Measurements from ENCODE around the gene LGI4.
A peak's percentile ranks its signal among the peaks of the same experiment; 100 is the strongest.

The LGI4 gene

DNA sequence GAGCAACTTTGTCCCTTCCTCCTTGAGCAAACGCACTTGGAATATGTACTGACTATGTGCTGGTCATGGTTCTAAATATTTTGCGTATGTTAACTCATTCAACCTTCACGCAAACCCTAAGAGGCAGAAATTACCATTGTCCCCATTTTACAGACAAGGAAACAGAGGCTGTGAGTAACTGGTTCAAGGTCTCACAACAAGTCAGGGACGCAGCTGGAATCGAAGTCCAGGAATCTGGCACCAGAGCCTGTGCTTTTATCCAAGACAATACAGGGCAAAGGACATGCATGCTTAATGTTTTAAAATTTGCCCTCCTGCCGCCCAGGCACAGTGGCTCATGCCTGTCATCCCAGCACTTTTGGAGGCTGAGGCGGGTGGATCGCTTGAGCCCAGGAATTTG, 24.7 kb upstream of the LGI4 start:
- TF ChIP-seq, protein P1, sequence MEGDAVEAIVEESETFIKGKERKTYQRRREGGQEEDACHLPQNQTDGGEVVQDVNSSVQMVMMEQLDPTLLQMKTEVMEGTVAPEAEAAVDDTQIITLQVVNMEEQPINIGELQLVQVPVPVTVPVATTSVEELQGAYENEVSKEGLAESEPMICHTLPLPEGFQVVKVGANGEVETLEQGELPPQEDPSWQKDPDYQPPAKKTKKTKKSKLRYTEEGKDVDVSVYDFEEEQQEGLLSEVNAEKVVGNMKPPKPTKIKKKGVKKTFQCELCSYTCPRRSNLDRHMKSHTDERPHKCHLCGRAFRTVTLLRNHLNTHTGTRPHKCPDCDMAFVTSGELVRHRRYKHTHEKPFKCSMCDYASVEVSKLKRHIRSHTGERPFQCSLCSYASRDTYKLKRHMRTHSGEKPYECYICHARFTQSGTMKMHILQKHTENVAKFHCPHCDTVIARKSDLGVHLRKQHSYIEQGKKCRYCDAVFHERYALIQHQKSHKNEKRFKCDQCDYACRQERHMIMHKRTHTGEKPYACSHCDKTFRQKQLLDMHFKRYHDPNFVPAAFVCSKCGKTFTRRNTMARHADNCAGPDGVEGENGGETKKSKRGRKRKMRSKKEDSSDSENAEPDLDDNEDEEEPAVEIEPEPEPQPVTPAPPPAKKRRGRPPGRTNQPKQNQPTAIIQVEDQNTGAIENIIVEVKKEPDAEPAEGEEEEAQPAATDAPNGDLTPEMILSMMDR (IDR thresholded peaks at IDR 0.05), result no peak

DNA sequence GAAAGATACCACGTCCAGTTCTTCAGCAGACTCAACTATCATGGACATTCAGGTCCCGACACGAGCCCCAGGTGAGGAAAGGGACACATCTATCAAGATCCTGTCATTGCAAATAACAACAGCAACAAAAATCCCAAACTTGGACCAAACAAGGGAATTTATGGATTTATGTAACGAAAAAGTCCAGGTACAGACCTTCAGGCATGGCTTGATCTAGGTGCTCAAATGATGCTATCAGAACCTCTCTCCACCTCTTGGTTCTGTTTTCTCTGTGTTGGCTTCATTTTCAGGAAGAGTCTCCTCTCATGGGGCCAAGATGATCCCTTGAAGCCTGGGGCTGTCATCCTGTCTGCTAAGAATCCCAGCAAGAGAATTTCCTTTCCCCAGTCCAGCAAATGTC, 22.6 kb upstream of the LGI4 start:
- TF ChIP-seq, protein P1 (IDR thresholded peaks at IDR 0.05), result no peak

DNA sequence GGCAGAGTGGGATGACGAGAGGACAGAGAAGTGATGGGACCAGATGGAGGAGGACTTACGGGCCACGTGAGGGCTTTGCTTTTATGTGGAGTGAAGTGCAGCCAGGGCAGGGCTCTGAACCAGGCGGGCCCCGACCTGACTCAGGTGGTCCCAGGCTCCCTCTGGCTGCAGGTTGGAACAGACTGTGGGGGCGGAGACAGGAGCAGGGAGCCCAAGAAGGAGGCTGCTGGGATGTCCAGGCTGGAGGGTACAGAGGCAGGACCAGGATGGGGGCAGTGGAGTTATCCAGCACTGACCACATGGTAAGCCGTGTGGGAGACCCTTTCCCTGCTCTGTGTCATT, 21.8 kb upstream of the LGI4 start:
- TF ChIP-seq, protein P1 (IDR thresholded peaks at IDR 0.05), result no peak

DNA sequence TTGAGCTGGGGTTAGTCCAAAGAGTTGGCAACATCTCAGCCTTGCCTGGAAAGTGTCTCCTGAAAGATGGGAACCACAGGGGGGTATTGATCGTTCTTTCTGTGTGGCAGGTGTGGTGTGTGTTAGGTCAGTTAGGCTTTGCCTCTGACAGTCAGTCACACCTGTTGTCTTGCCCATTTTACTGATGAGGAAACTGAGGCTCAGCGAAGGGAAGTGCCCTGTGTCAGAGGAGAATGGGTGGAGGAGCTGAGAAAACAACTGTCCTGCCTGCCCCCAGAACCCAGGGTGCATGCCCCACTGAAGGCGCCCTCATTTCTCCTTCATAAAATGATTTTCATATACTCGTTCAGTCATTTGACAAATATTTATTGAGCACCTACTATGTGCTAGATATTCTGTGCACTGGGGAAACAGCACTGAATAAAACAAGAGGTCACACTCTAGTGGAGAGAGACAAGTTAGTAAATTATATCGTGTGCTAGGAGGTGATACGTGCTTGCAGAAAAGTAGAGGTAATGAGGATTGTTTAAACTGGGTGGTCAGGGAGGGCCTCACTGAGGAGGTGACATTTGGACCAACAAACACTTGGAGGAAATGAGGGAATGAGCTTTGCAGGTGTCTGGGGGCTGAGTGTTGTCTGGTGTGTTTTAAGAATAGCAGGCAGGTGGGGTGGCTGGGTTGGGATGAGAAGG, 21.3 kb upstream of the LGI4 start:
- TF ChIP-seq, protein P1 (IDR thresholded peaks at IDR 0.05), result no peak

DNA sequence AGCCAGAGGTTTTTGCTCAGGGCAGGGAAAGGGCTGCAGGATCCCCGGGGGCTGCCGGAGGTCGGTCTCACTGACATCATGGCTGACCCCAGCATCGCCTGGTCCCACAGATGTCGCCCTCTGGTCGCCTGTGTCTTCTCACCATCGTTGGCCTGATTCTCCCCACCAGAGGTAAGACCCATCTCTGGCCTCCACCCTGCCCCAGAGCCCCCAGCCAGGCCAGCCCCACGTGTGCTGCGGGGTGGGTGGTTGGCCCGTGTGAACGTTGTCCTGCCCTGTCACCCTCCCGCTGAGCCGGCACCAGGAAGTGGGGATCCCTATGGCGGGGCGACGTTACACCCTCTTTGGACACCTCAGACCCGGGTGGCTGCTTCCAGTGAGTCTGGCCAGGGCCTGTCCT, 20.6 kb upstream of the LGI4 start:
- TF ChIP-seq, protein P1 (IDR thresholded peaks at IDR 0.05), result no peak

DNA sequence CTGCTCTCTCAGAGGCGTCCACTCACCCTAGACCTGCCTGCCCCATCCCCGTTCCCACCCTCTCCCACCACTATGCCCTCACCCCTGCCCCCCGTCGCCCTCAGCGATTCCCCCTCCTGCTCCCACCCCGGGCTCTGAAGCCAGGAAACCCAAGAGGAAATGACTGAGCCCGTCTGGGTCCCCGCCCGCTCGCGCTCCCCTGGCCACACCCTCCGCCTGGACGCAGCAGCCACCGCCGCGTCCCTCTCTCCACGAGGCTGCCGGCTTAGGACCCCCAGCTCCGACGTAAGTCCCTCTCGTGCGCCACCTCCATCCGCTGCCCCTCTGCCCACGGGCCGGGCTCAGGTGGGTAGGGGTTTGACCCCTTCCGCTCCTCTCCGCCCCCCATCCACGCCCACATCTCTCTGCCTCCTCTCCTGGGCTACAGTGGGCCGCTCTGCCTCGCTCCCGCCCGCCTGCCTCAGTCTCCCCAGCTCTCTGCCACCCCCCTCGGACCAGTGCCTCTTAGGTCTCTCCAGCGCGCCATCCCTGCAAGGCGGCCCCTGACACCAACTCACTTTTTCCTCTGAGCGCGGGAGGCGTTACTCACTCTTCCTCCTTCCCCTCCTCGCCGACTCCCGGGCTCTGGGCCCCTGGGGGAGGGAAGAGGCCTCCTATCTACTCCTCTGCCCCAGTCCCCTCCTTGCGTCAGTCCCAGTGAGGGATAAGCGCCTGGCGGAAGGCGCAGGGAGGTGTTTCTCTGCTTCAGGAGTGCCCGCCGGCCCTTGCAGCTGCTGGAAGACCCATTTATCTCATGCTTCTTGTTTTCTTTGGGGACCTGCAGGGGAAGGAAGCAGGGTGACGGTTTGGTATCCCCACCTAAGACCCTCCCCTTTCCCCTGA, 19.9 kb upstream of the LGI4 start, which contains the start of gene FXYD5:
FXYD5 (plus strand) TSS at position 211 of the 882 bp plus-strand sequence. CDS start 816 bp downstream, outside the sequence.
- TF ChIP-seq, protein P1 (IDR thresholded peaks at IDR 0.05), result no peak

DNA sequence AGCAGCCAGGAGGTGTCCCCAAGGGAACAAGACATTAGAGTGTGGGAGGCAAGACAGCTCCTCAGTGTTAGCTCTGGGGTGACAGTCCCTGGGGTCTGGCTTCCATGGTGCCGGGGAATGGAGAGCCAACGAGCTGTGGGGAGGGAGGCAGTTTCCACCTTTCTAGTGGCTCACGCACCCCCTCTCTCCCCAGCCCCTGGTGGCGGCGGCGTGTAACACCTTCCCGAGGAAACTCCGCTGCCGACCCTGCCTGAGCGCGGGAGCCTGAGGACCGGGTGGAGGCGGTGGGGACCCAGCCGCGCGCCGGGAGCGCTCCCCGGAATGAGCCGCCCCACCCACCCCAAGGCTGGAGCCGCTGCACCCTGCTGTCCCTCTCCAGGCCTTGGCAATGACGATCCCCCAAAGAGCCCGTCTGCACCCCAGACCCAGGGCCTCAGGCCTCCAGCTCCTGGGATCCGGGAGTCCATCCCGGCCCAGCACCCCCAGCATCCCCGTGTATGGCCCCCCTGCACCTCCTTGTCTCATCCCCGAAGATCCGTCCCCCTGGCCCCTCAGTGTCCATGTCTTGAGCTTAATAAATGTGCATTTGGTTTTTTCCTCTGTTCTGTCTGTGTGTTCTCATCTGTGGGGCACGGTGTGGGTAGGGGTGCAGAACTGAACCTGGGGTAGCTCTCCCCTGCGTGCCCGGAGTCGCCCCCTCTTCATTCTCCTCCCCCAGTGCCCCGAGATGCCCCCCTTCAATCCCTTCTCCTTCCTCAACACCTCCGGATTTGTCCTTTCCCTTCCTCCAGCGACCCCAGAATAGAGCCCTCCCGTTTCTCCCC, 19.1 kb upstream of the LGI4 start:
- TF ChIP-seq, protein P1 (IDR thresholded peaks at IDR 0.05), result peak; percentile 44
